Vagina (tissue), 2 donors: ENCODE data around the gene KIF1B.

ENCODE experiments used
- CTCF ChIP-seq, 3 experiments: fragments of 450-650 bp in 2 of 3; fragments of 200-600 bp in 1 of 3; sonication (generic) in 1 of 3; IDR thresholded peaks; one replicate each; pipeline ENCODE4 v1.5.1; 2017 to 2019; ENCODE audit warnings: antibody characterized with exemption in 3 of 3, mild to moderate bottlenecking in 2 of 3, moderate library complexity in 2 of 3
- POLR2A ChIP-seq, 2 donors: fragments of 450-650 bp; IDR thresholded peaks; one replicate each; pipeline ENCODE4 v1.6.1; 2017; ENCODE audit warnings: antibody characterized with exemption in 2 of 2, mild to moderate bottlenecking in 2 of 2, moderate library complexity in 2 of 2
- POLR2AphosphoS5 ChIP-seq, 2 donors: sonication (generic); formaldehyde crosslinking; IDR thresholded peaks; one replicate each; pipeline ENCODE4 v1.9.0; 2017; ENCODE audit warnings: antibody characterized with exemption in 2 of 2, mild to moderate bottlenecking in 2 of 2, low read depth in 1 of 2; ENCODE audit not compliant: insufficient read depth in 1 of 2

- TF ChIP-seq POLR2A (IDR thresholded peaks at IDR 0.05) (no peak), CTCF (IDR thresholded peaks at IDR 0.05) (no peak), POLR2AphosphoS5 (IDR thresholded peaks at IDR 0.05; ENCODE audit: insufficient read depth in 1 of 2, low read depth in 1 of 2) (no peak)
Observed at GRCh38 chr1:10272274-10272673, 61.9 kb downstream of the KIF1B start.
